NOMO-1 treated with dmso at 0.1 percent for 144 hours (cell line): ENCODE measurements around the gene EPB41L4B.

Experiments
- DNase-seq: peaks from one replicate; lab custom pipeline; 2025; ENCODE audit not compliant: unreplicated experiment; lab: John Stamatoyannopoulos, UW

EPB41L4B gene

DNA sequence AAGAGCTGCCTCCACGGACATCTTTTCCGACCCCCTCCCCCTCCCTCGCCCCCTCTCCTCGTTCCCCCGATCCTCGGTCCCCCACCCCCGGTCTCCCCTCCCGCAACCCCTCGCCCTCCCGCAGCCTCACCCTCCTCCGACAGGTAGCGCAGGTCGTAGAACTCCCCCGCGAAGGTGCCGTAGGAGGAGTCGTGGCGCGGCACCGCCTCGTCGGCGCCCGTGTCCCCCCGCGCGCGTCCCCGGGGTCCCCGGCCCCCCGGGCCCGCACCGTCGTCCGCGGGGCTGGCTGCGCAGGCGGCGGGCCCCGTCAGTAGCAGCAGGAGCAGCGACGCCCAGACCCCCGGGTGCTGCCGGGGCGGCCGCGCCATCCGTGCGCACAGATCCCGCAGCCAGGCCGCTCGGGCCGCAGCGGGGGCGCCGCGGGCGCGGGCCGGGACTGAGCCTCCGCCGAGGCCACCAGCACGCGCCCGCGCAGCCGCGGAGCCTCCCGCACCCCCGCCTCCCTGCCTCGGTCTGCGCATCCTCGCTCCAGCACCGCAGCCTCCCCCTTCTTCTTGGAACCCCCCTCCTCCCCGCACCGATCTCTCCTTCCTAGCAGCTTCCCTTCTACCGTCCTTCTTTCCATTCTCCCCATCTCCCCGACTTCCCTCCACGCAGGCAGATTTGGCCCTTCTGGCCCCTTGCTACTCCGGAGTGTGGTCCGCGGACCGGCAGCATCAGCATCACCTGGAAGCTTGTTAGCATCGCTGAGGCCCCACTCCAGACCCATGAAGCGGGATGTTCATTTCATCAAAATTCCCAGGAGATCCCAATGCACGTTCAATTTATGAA, 153.9 kb downstream of the EPB41L4B start, which contains the start of gene FRRS1L:
TSS of gene FRRS1L (minus strand) at position 479 of the 831 bp plus-strand sequence. CDS start at position 368, 111 bp downstream.
- no peak for DNase-seq

DNA sequence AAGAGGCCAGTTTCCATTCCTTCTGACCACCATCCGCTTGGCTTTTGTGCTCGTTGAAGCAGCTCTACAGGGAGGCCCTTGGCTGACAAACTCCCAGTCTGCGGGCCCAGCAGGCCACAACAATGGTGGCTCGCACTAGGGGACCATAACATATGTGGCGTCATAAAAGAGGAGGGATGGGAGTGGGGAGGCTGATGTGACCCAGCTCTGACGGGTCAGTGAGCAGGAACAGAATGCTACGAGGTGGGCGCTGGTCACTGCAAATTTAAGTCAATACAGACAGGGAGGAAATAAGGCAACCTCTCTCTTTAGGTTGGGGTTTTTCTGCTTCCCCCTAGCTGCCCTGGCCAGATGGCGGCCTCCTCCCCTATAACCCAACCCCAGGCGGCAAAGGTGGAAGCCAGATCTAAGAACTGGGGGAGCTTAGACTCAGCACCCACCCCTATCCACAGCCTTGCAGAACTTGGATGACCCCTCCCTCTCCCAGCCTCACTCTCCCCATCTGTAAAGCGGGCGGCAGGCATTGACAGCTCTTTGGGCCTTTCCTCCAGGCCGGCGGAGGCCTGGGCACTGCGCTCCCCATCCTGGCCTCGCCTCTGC, 154.6 kb downstream of the EPB41L4B start:
- DNase-seq = no peak

GRCh38 chr9:109164042-109164441, 156.8 kb downstream of the EPB41L4B start:
- peak; percentile 85 for DNase-seq

- DNase-seq = no peak
Observed at GRCh38 chr9:109163194-109163593, 157.7 kb downstream of the EPB41L4B start.

GRCh38 chr9:109162677-109163076, 158.2 kb downstream of the EPB41L4B start:
- no peak for DNase-seq

- DNase-seq = no peak
Observed at GRCh38 chr9:109161471-109161870, 159.4 kb downstream of the EPB41L4B start.

- no peak for DNase-seq
Observed at GRCh38 chr9:109159583-109159982, 161.3 kb downstream of the EPB41L4B start.

DNA sequence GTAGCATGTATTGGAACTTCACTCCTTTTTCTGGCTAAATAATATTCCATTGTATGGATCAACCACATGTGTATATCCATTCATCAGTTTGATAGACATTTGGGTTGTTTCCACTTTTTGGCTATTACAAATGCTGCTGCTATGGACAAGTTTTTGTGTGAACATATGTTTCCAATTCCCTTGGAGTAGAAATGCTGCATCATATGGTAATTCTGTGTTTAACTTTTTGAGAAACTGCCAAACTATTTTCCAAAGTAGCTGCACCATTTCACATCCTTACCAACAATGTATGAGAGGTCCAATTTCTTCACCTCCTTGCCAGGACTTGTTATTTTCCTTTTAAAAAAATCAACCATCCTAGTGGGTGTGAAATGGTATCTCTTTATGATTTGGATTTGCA, 162.2 kb downstream of the EPB41L4B start:
- no peak for DNase-seq

- DNase-seq = no peak
Observed at GRCh38 chr9:109156708-109157107, 164.2 kb downstream of the EPB41L4B start.

- DNase-seq = no peak
Observed at GRCh38 chr9:109150925-109151545, 169.8 kb downstream of the EPB41L4B start.

DNA sequence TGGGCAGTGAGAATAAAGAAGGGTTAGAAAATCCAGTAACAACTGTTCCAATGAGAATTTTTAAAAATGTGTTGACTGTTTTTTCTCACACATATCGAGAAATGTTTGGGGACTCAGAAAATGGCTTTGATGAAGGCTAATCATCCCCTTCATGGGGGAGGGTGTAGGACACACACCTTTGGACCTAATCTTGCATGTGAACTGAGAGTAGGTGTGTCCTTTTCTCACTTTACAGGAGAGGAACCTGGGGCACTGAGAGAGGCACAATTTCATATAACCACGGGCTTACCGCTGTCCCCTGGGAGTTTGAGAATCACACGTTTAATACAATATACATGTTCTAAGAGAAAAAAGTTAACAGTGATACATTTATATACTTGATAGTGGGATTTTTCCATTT, 171.1 kb downstream of the EPB41L4B start:
- DNase-seq = no peak

GRCh38 chr9:109149089-109149488, 171.8 kb downstream of the EPB41L4B start:
- no peak for DNase-seq

DNA sequence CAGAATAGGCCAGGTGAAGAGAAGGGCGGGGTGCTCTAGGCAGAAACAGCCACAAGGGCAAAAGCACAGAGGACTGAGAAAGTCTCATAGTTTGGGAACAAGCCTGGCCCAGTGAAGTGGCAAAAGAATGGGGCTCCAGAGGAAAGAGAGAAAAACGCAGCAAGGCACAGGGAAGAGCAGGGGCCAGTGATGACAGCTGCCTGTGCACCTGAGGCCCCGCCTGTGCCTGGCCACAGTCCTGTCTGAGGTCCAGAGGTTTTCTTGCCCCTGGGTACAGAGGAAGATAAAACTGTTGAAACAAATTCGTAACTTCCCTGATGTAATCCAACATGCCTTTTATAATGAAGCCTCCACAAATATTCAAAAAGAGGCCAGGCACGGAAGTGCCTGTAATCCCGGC, 175.8 kb downstream of the EPB41L4B start:
- no peak for DNase-seq

DNA sequence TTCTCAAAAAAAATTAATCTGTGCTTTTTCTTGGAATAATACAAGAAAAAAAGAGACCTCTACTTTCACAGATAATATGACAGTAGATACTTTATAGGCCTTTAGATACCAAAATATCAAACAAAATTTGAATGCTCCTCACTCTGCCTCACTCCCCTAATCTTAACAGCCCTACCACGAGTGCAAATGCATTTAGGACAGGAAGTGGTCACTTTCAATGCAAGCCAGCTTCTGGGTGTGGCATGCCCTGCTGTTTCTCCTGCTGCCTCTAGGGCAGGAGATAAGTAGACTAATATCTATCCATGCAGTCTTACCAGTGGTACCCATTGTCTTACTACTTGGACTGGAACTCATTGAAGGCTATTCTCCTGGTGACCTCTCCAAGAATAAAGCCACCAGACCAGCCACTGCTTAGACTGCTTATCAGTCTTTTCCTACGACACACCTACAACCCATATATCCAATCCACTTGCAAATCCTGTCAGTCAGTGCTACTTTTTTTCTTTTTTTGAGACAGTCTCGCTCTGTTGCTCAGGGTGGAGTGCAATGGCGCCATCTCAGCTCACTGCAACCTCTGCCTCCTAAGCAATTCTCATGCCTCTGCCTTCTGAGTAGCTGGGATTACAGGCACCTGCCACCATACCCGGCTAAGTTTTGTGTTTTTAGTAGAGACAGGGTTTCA, 176.8 kb downstream of the EPB41L4B start:
- DNase-seq = peak; percentile 29

DNA sequence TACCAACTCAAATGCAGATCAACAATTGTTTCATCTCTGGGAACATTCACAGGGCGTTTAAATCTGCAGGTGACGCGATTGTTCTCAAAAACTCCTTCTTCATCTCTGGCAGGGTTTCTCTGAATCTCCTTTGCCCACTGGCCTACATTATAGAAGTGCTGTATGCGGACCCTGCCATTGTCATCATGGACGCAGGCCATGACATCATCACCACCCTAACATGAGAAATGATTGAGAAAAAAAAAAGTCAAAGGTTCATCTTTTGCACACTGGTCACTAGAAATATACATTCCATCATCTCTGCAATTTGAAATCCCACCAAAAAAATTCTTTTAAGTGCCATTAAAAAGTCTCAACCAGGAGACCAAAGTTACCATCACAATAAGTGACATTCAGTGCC, 179.5 kb downstream of the EPB41L4B start:
- DNase-seq = no peak

DNA sequence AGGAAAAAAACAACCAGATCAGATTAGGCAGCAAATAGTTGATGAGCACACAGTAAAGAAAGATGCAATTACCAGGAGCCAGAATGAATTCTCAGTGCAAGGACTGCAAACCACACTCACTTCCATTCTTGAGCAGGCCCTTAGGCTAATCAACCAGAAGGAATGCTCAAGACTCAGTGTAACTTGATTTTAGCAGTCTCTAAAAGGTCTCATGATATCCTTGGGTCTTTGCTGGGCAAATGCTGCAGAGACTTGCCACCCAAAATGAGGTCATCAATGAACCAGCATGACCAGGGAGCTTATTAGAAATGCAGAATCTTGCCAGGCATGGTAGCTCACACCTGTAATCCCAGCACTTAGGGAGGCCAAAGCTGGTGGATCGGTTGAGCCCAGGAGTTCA, 181.0 kb downstream of the EPB41L4B start:
- DNase-seq = no peak

DNA sequence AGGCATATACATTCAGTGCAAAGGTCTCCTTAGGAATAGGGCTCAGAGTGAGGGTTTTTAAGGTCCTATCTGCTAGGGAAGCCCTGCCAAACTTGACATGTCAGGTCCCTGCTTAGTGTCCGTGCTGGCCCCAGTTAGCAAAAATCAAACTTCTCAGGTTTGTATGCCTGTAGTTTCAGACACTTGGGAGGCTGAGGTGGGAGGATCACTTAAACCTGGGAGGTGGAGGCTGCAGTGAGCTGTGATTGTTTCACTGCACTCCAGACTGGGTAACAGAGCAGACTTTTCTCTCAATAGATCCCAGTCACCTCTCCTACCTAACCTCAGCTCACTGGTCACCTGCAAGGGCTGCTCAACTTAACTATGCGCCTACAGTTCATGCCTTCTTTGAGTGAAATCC, 182.4 kb downstream of the EPB41L4B start:
- no peak for DNase-seq

- DNase-seq = no peak
Observed at GRCh38 chr9:109134167-109134578, 186.7 kb downstream of the EPB41L4B start.

DNA sequence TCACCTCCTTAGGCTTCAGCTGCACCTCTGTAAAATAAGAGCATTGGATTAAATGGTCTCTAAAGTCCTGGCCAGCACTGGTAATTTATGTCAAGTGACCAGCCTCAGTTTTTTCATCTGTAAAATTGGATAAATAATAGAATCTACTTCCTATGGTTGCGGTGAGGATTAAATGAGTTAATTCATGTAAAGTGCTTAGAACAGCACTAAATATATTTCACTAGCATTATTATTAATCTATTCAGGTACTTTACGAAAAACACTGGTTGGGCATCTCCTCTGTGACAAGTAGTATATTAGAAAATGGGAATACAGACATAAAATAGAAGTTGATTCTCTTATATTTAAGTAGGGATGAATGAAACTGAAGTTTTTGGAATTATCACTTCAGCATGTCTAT, 187.3 kb downstream of the EPB41L4B start:
- no peak for DNase-seq

GRCh38 chr9:109132567-109133021, 188.3 kb downstream of the EPB41L4B start:
- no peak for DNase-seq

DNA sequence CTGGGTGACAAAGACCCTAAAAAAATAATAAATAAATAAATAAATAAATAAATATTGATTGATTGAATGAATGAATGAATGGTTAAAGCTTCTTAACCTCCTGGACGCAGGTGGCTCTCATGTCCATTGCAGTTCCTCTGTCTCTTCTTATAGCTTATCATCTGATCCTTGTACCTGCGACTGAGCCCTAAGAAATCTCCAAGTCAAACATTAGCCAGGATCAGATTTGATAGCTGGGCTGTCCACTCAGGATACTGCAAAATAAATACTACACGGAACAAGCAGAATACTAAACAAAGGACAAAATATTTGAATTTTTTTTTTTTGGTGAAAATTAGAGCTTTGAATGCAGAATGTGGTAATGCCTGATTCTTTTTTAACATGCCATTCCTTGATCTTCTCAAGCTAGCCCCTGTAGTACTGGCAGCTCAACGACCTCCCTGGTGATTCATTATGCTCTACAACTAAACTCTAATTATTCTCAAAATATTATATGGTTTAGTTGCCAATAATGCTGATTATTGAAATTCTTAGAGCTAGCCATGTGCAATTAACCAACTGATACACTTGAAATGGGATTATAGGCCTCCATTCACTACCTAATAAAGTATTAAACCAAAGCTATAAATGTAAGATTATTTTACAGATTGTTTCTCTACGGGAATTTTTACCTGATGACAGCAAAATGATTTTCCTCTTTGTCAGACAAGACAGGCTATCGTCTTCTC, 191.2 kb downstream of the EPB41L4B start:
- DNase-seq = no peak
